HUES6 (cell line): ENCODE data around the gene CMIP.

Source experiments
- H3K27ac ChIP-seq: 2 replicates; pipeline ENCODE4 v1.7.0; 2013; ENCODE audit warnings: low read depth, mild to moderate bottlenecking, low read length, inconsistent platforms
- H3K27me3 ChIP-seq: 2 replicates; pipeline ENCODE4 v1.6.1; 2013; ENCODE audit warnings: low read length; ENCODE audit not compliant: control insufficient read depth, insufficient read depth
- H3K36me3 ChIP-seq: 2 replicates; pipeline ENCODE4 v1.6.1; 2013; ENCODE audit warnings: low read length; ENCODE audit not compliant: control insufficient read depth, insufficient read depth
- H3K4me1 ChIP-seq: 2 replicates; pipeline ENCODE4 v1.6.1; 2013; ENCODE audit warnings: low read length; ENCODE audit not compliant: control insufficient read depth, insufficient read depth
- H3K4me3 ChIP-seq: 2 replicates; pipeline ENCODE4 v1.5.1; 2013; ENCODE audit warnings: low read depth, low read length
- H3K9ac ChIP-seq: one replicate; pipeline ENCODE4 v1.6.1; 2013; ENCODE audit warnings: mild to moderate bottlenecking, low read length
- H3K9me3 ChIP-seq: 2 replicates; pipeline ENCODE4 v1.6.1; 2013; ENCODE audit warnings: low read depth, low read length; ENCODE audit not compliant: control insufficient read depth, insufficient read depth

Gene CMIP

GRCh38 chr16:81492965-81493754, 48.6 kb downstream of the CMIP start:
- no peak overlapping the region for H3K4me3 ChIP-seq
- H3K27ac ChIP-seq = no peak overlapping the region
- H3K9me3 ChIP-seq = no peaks in the 10 kb centered on the region
- H3K27me3 ChIP-seq = no peaks in the 10 kb centered on the region
- no peak overlapping the region for H3K9ac ChIP-seq
- no peaks in the 10 kb centered on the region for H3K36me3 ChIP-seq
- peaks cover 25% of the 10 kb centered on the region for H3K4me1 ChIP-seq

- peaks cover 22% of the 10 kb centered on the region for H3K4me1 ChIP-seq
- no peak overlapping the region for H3K9ac ChIP-seq
- H3K36me3 ChIP-seq = no peaks in the 10 kb centered on the region
- no peak overlapping the region for H3K27ac ChIP-seq
- H3K27me3 ChIP-seq = no peaks in the 10 kb centered on the region
- no peaks in the 10 kb centered on the region for H3K9me3 ChIP-seq
- H3K4me3 ChIP-seq = no peak overlapping the region
Observed at GRCh38 chr16:81493755-81494433, 49.3 kb downstream of the CMIP start.

- Histone ChIP-seq H3K36me3 (no peaks in the 10 kb centered on the region), H3K9ac (no peak overlapping the region), H3K4me3 (no peak overlapping the region), H3K9me3 (no peaks in the 10 kb centered on the region), H3K4me1 (peaks cover 24% of the 10 kb centered on the region), H3K27ac (no peak overlapping the region), H3K27me3 (no peaks in the 10 kb centered on the region)
Observed at GRCh38 chr16:81494434-81494806, 49.8 kb downstream of the CMIP start.

GRCh38 chr16:81494888-81495287, 50.3 kb downstream of the CMIP start:
- peaks cover 29% of the 10 kb centered on the region for H3K4me1 ChIP-seq
- H3K9me3 ChIP-seq = no peaks in the 10 kb centered on the region
- H3K9ac ChIP-seq = no peak overlapping the region

GRCh38 chr16:81495321-81496234, 51.0 kb downstream of the CMIP start:
- no peak overlapping the region for H3K9ac ChIP-seq
- H3K27ac ChIP-seq = no peak overlapping the region
- peaks cover 31% of the 10 kb centered on the region for H3K4me1 ChIP-seq
- no peak overlapping the region for H3K4me3 ChIP-seq
- H3K27me3 ChIP-seq = no peaks in the 10 kb centered on the region
- no peaks in the 10 kb centered on the region for H3K36me3 ChIP-seq
- no peaks in the 10 kb centered on the region for H3K9me3 ChIP-seq

More at GRCh38 chr16:81494888-81495287, 50.3 kb downstream of the CMIP start:
- Histone ChIP-seq H3K36me3 (no peaks in the 10 kb centered on the region), H3K4me3 (no peak overlapping the region), H3K27ac (no peak overlapping the region), H3K27me3 (no peaks in the 10 kb centered on the region)

- H3K4me3 ChIP-seq = no peak overlapping the region
- no peaks in the 10 kb centered on the region for H3K27me3 ChIP-seq
- H3K9ac ChIP-seq = no peak overlapping the region
- no peaks in the 10 kb centered on the region for H3K36me3 ChIP-seq
- no peaks in the 10 kb centered on the region for H3K9me3 ChIP-seq
- H3K4me1 ChIP-seq = peaks cover 35% of the 10 kb centered on the region
- no peak overlapping the region for H3K27ac ChIP-seq
Observed at GRCh38 chr16:81496321-81496720, 51.7 kb downstream of the CMIP start.

- Histone ChIP-seq H3K4me1 (peaks cover 35% of the 10 kb centered on the region), H3K36me3 (no peaks in the 10 kb centered on the region), H3K9me3 (no peaks in the 10 kb centered on the region), H3K9ac (no peak overlapping the region), H3K27ac (no peak overlapping the region), H3K27me3 (no peaks in the 10 kb centered on the region), H3K4me3 (no peak overlapping the region)
Observed at GRCh38 chr16:81496742-81497141, 52.1 kb downstream of the CMIP start.

- H3K27me3 ChIP-seq = no peaks in the 10 kb centered on the region
- no peaks in the 10 kb centered on the region for H3K36me3 ChIP-seq
- H3K27ac ChIP-seq = no peak overlapping the region
- peaks cover 31% of the 10 kb centered on the region for H3K4me1 ChIP-seq
- no peak overlapping the region for H3K4me3 ChIP-seq
- no peak overlapping the region for H3K9ac ChIP-seq
- no peaks in the 10 kb centered on the region for H3K9me3 ChIP-seq
Observed at GRCh38 chr16:81497690-81498089, 53.1 kb downstream of the CMIP start.

- no peaks in the 10 kb centered on the region for H3K27me3 ChIP-seq
- no peak overlapping the region for H3K27ac ChIP-seq
- H3K36me3 ChIP-seq = no peaks in the 10 kb centered on the region
- H3K4me3 ChIP-seq = no peak overlapping the region
- no peaks in the 10 kb centered on the region for H3K9me3 ChIP-seq
- no peak overlapping the region for H3K9ac ChIP-seq
- peaks cover 26% of the 10 kb centered on the region for H3K4me1 ChIP-seq
Observed at GRCh38 chr16:81498351-81498750, 53.7 kb downstream of the CMIP start.

- H3K4me3 ChIP-seq = no peak overlapping the region
- no peak overlapping the region for H3K9ac ChIP-seq
- H3K4me1 ChIP-seq = peaks cover 21% of the 10 kb centered on the region; the same call in 1 of the 2 replicates
- H3K36me3 ChIP-seq = no peaks in the 10 kb centered on the region
- H3K27ac ChIP-seq = 0 out of 2 replicates have a peak overlapping the region, but pooled peaks have one; percentile 16
- H3K9me3 ChIP-seq = no peaks in the 10 kb centered on the region
- no peaks in the 10 kb centered on the region for H3K27me3 ChIP-seq
Observed at GRCh38 chr16:81499576-81500380, 55.2 kb downstream of the CMIP start.
